HCT116 (cell line): ENCODE data around the gene NFS1. TPM values are rescaled to one million over a fixed set of nuclear protein-coding genes. Genes with fewer than 3 reads are reported as not detected.
"Not testable (repeated sequence)": the region's sequence is repeated elsewhere in the genome, so short reads cannot be mapped to it uniquely, and the experiment has no call there.

Experiments
- ATAC-seq: fragments of 200-7000 bp; cut with Tn5 transposase; 2 replicates; pipeline ENCODE4 v1.9.1; 2020; ENCODE audit warnings: mild to moderate bottlenecking, moderate library complexity
- BruUV-seq: library from RNA; stranded (reverse); fragments of 400-500 nt; replicated peaks from 2 replicates; lab custom pipeline; 2021; lab: Mats Ljungman, UMichigan
- CTCF ChIA-PET: fragments of 300-600 bp; sonication (Branson Sonifier 250); formaldehyde crosslinking; loops from one replicate; lab custom pipeline; 2021; ENCODE audit warnings: antibody characterized with exemption; lab: Charles Lee
- POLR2A ChIA-PET: fragments of 300-600, 350-600 bp; sonication (Branson Sonifier 250); formaldehyde crosslinking; loops from one replicate; lab custom pipeline; 2021; ENCODE audit warnings: antibody characterized with exemption; lab: Charles Lee
- RAD21 ChIA-PET, 2 experiments: fragments of 300-600 bp; sonication (Branson Sonifier 250); formaldehyde crosslinking; loops; one replicate each; lab custom pipeline; 2023; ENCODE audit warnings: low total read pairs in 2 of 2; ENCODE audit not compliant: uncharacterized antibody in 2 of 2, unreplicated experiment in 2 of 2, low non-redundant PET in 1 of 2; lab: Charles Lee
- DNase-seq: peaks from one replicate; pipeline ENCODE4 v3.0.0-alpha.2; 2010; ENCODE audit warnings: low read depth, low spot score
- H2AFZ ChIP-seq: fragments of 200-600 bp; shearing (Covaris generic), sonication (generic); 2 replicates; pipeline ENCODE4 v1.6.1; 2017; ENCODE audit warnings: low read depth, mixed run types, mixed read lengths, antibody characterized with exemption, low read length; ENCODE audit not compliant: poor library complexity, severe bottlenecking
- H3K27ac ChIP-seq: 2 replicates; pipeline ENCODE4 v1.5.1; 2012; ENCODE audit warnings: low read depth, low read length
- H3K27me3 ChIP-seq: fragments of 200-600 bp; sonication (generic); 2 replicates; pipeline ENCODE4 v1.6.1; 2016; ENCODE audit warnings: mixed run types, low read length, mixed read lengths; ENCODE audit not compliant: insufficient read depth
- H3K36me3 ChIP-seq, 2 experiments: fragments of 200-500 bp in 1 of 2; fragments of 200-600 bp in 1 of 2; sonication (Bioruptor generic) in 1 of 2; sonication (generic) in 1 of 2; 2 replicates each; pipeline versions ENCODE4 v1.5.1 to v1.6.1; 2014 to 2016; ENCODE audit warnings: low read length in 2 of 2, inconsistent platforms in 1 of 2, mixed read lengths in 1 of 2, mixed run types in 1 of 2; ENCODE audit not compliant: insufficient read depth in 2 of 2, control insufficient read depth in 1 of 2
- H3K4me1 ChIP-seq, 2 experiments: fragments of 200-600 bp in 1 of 2; sonication (generic) in 1 of 2; 2 replicates each; pipeline versions ENCODE4 v1.5.1 to v1.6.1; 2012 to 2017; ENCODE audit warnings: low read length in 2 of 2, inconsistent platforms in 1 of 2, mild to moderate bottlenecking in 1 of 2, mixed read lengths in 1 of 2, mixed run types in 1 of 2, moderate library complexity in 1 of 2; ENCODE audit not compliant: insufficient read depth in 2 of 2, control insufficient read depth in 1 of 2
- H3K4me2 ChIP-seq: fragments of 200-600 bp; sonication (generic); 2 replicates; pipeline ENCODE4 v1.6.1; 2017; ENCODE audit warnings: mixed run types, low read length, mixed read lengths
- H3K4me3 ChIP-seq, 2 experiments: fragments of 200-600 bp in 1 of 2; sonication (generic) in 1 of 2; replicated peaks in 1 of 2; 2 replicates each; pipeline ENCODE4 v1.5.1; 2011 to 2016; ENCODE audit warnings: low read length in 2 of 2, control low read depth in 1 of 2, low read depth in 1 of 2, mild to moderate bottlenecking in 1 of 2, mixed read lengths in 1 of 2, mixed run types in 1 of 2
- H3K79me2 ChIP-seq: fragments of 200-600 bp; sonication (generic); 2 replicates; pipeline ENCODE4 v1.6.1; 2017; ENCODE audit warnings: mild to moderate bottlenecking, mixed run types, low read length, moderate library complexity, mixed read lengths; ENCODE audit not compliant: insufficient read depth
- H3K9ac ChIP-seq: fragments of 200-600 bp; sonication (generic); 2 replicates; pipeline ENCODE4 v1.6.1; 2016; ENCODE audit warnings: low read length, mixed read lengths
- H3K9me2 ChIP-seq: fragments of 200-600 bp; sonication (generic), shearing (Covaris generic); 2 replicates; pipeline ENCODE4 v1.6.1; 2017; ENCODE audit warnings: mixed run types, mild to moderate bottlenecking, moderate library complexity; ENCODE audit not compliant: insufficient read depth
- H3K9me3 ChIP-seq, 2 experiments: fragments of 200-500 bp in 1 of 2; fragments of 200-600 bp in 1 of 2; sonication (Bioruptor generic) in 1 of 2; sonication (generic) in 1 of 2; 2 replicates each; pipeline ENCODE4 v1.6.1; 2014 to 2017; ENCODE audit warnings: low read length in 2 of 2, mixed read lengths in 2 of 2, inconsistent platforms in 1 of 2, low read depth in 1 of 2, mild to moderate bottlenecking in 1 of 2, mixed run types in 1 of 2, moderate library complexity in 1 of 2; ENCODE audit not compliant: control insufficient read depth in 1 of 2, insufficient read depth in 1 of 2
- H4K20me1 ChIP-seq: fragments of 200-600 bp; sonication (generic), shearing (Covaris generic); 2 replicates; pipeline ENCODE4 v1.6.1; 2017; ENCODE audit warnings: mixed run types, mild to moderate bottlenecking, moderate library complexity; ENCODE audit not compliant: insufficient read depth
- intact Hi-C: fragments of 100-400 bp; cut with micrococcal nuclease; formaldehyde crosslinking; loops from 2 replicates; pipeline ENCODE4 v1.10.0; 2022
- total RNA-seq: library from RNA; stranded (reverse); gene quantifications from one replicate; pipeline ENCODE4 v1.2.1, GENCODE V29; 2021; ENCODE audit not compliant: unreplicated experiment
- TF ChIP-seq, protein P1 (sequence below): IDR thresholded peaks from 2 replicates; pipeline ENCODE4 v1.6.1; 2012; ENCODE audit warnings: low read depth

The NFS1 gene
- total RNA-seq, 1 experiment from 2014 or later, result 33.9 TPM

DNA sequence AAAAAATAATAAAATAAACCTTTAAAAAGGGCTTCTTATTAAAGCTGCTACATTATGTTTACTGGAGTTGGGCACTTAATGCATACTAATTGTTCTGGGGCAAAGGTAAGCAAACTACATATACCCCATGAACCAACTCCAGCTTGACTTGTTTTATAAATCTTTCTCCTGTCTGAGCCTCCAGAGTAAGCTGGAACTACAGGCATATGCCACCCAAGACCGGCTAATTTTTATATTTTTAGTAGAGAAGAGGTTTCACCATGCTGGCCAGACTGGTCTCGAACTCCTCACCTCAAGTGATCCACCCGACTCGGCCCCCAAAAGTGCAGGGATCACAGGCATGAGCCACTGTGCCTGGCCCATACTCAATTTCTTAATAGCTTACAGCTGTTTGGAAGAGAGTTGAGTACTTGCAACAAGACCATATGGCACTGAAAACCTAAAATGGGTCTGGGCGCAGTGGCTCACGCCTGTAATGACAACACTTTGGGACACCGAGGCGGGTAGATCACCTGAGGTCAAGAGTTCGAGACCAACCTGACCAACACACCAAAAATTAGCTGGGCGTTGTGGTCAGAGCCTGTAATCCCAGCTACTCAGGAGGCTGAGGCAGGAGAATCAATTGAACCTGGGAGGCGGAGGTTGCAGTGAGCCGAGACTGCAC lies 20.0 kb upstream of the NFS1 start:
- POLR2A ChIA-PET, result interaction anchor here (0.9 to 1.6 kb wide), 5 partner anchors 10 to 23 kb away, joined by 3 to 5 read pairs (median 3); partner anchors contain the start of gene RBM39
- no peak for ATAC-seq
- intact Hi-C loops, result loop anchor here (1.0 kb wide), 1 partner anchor 40 kb away; no protein-coding TSS in a partner anchor
- peaks cover 39% of the 10 kb centered on the region for H4K20me1 ChIP-seq
- peaks cover 81 to 91% of the 10 kb centered on the region in 2 experiments for H3K36me3 ChIP-seq
- TF ChIP-seq, protein P1, sequence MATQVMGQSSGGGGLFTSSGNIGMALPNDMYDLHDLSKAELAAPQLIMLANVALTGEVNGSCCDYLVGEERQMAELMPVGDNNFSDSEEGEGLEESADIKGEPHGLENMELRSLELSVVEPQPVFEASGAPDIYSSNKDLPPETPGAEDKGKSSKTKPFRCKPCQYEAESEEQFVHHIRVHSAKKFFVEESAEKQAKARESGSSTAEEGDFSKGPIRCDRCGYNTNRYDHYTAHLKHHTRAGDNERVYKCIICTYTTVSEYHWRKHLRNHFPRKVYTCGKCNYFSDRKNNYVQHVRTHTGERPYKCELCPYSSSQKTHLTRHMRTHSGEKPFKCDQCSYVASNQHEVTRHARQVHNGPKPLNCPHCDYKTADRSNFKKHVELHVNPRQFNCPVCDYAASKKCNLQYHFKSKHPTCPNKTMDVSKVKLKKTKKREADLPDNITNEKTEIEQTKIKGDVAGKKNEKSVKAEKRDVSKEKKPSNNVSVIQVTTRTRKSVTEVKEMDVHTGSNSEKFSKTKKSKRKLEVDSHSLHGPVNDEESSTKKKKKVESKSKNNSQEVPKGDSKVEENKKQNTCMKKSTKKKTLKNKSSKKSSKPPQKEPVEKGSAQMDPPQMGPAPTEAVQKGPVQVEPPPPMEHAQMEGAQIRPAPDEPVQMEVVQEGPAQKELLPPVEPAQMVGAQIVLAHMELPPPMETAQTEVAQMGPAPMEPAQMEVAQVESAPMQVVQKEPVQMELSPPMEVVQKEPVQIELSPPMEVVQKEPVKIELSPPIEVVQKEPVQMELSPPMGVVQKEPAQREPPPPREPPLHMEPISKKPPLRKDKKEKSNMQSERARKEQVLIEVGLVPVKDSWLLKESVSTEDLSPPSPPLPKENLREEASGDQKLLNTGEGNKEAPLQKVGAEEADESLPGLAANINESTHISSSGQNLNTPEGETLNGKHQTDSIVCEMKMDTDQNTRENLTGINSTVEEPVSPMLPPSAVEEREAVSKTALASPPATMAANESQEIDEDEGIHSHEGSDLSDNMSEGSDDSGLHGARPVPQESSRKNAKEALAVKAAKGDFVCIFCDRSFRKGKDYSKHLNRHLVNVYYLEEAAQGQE, result no peak
- TF ChIP-seq, all 23 proteins: peak for 0
- H3K4me1 ChIP-seq, result no peaks in the 10 kb centered on the region
- CTCF ChIA-PET, result interaction anchor here (0.7 kb wide), 1 partner anchor 574 kb away, joined by 3 read pairs; no protein-coding TSS in a partner anchor
- H3K9me2 ChIP-seq, result no peaks in the 10 kb centered on the region
- no peak overlapping the region for H3K27ac ChIP-seq
- H3K9ac ChIP-seq, result no peak overlapping the region
- H3K79me2 ChIP-seq, result peaks cover 100% of the 10 kb centered on the region
- no peaks in the 10 kb centered on the region for H3K9me3 ChIP-seq
- no peak overlapping the region for H2AFZ ChIP-seq
- BruUV-seq, result no TSS peak
- no peak overlapping the region for H3K4me2 ChIP-seq
- RAD21 ChIA-PET, result no interaction called here
- H3K27me3 ChIP-seq, result no peaks in the 10 kb centered on the region
- no peak overlapping the region for H3K4me3 ChIP-seq
- no peak for DNase-seq

DNA sequence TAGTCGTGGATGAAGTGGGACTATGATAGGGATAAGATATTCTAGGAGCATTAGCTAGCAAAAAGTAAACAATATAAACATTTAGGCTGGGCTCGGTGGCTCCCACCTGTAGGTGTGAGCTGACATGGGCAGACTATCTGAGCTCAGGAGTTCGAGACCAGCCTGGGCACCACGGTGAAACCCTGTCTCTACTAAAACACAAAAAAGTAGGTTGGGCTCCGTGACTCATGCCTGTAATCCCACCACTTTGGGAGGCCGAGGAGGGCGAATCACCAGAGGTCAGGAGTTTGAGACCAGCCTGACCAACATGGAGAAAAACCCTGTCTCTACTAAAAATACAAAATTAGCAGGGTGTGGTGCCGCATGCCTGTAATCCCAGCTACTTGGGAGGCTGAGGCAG lies 19.2 kb upstream of the NFS1 start:
- peaks cover 81 to 92% of the 10 kb centered on the region in 2 experiments for H3K36me3 ChIP-seq
- intact Hi-C loops, H3K9me2 ChIP-seq, BruUV-seq, DNase-seq, H3K4me3 ChIP-seq, H3K4me2 ChIP-seq, H3K9me3 ChIP-seq, CTCF ChIA-PET, H2AFZ ChIP-seq, H3K27me3 ChIP-seq, H3K9ac ChIP-seq, H3K4me1 ChIP-seq, H3K27ac ChIP-seq, RAD21 ChIA-PET: not testable (repeated sequence)
- peak; percentile 45; the same call in 1 of the 2 replicates for ATAC-seq
- POLR2A ChIA-PET, result interaction anchor here (0.9 to 1.0 kb wide), 2 partner anchors 12 to 24 kb away, joined by 3 to 5 read pairs; partner anchors contain the start of gene RBM39
- H4K20me1 ChIP-seq, result peaks cover 45% of the 10 kb centered on the region
- peaks cover 100% of the 10 kb centered on the region for H3K79me2 ChIP-seq
